HG03280 (cell line): Measurements from ENCODE around the gene FRMD5.
A peak's percentile ranks its signal among the peaks of the same experiment; 100 is the strongest.
"Not testable (repeated sequence)": the region's sequence is repeated elsewhere in the genome, so short reads cannot be mapped to it uniquely, and the experiment has no call there.

ENCODE experiments used
- ATAC-seq: cut with Tn5 transposase; IDR thresholded peaks from one replicate; pipeline ENCODE4 v1.9.1; 2021; ENCODE audit warnings: mild to moderate bottlenecking, moderate library complexity; ENCODE audit not compliant: unreplicated experiment

Gene FRMD5

DNA sequence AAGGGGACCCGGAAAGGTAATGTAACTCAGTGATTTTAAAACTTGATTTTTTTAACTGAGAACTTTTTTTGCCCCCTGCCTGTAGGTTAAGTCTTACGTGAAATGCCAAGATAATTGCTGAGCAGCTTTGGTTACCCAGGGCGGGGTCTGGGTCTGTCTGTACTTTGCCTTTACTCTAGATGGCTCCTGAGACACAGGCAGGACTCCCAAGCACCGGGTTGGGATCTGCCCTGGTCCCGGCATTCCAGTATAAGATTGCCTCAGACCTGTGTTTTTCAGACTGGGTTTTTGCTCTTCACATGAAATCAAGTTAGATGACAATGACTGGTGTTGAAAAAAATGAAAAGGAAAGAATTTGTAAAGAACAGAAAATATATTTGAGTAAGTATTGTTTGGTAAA, 328.0 kb downstream of the FRMD5 start:
- ATAC-seq = no peak

DNA sequence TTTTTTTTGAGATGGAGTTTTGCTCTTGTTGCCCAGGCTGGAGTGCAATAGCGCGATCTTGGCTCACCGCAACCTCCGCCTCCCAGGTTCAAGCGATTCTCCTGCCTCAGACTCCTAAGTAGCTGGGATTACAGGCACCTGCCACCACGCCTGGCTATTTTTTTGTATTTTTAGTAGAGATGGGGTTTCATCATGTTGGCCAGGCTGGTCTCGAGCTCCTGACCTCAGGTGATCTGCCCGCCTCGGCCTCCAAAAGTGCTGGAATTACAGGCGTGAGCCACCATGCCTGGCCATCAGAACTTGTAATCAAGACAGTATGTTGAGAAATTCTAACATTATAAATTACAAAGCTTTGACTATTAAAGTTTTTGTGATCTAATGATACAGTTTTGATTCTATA, 328.4 kb downstream of the FRMD5 start:
- not testable (repeated sequence) for ATAC-seq

DNA sequence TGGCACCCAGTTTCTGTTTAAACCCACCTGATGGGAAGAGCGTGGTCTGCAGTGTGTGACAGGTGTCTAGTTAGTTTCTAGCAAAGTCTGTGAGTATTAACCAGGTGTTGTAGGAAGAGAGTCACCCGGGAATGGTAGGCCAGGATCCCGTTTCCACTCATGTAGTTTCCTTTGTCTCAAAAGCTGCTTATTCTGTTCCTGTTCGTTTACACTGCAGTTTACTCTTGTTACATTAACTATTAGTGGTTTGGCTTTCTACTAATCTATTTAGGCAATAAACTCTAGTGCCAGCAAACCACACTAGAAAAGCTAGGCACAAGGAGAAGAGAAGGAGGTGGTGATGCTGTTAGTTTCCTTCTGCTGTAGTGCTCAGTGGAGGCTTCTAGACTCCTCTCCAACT, 335.5 kb downstream of the FRMD5 start:
- ATAC-seq = no peak

DNA sequence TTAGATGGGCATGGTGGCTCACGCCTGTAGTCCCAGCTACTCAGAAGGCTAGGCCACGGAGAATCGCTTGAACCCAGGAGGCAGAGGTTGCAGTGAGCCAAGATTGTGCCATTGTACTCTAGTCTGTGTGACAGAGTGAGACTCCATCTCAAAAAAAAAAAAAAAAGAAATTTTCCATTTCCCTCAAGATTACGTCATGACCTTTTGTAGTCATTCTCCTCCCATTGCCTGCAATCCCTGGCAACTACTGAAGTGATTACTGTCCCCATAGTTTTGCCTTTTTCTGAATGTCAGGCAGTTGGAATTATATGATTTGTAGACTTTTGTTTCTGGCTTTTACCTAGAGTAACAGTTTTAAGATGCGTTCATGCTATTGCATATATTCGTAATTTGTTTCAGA, 340.3 kb downstream of the FRMD5 start:
- no peak for ATAC-seq

DNA sequence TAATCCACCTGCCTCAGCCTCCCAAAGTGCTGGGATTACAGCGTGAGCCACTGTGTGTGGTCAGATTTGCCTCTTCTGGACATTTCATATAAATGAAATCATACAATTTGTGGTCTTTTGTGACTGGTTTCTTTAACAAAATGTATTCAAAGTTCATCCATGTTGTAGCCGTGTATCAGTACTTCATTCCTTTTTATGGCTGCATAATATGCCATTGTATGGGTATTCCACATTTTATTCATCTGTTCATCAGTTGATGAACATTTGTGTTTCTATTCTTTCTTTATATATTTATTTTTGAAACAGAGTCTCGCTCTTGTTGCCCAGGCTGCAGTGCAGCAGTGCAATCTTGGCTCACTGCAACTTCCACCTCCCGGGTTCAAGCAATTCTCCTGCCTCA, 342.5 kb downstream of the FRMD5 start:
- no peak for ATAC-seq

GRCh38 chr15:43851251-43851650, 343.8 kb downstream of the FRMD5 start:
- no peak for ATAC-seq

DNA sequence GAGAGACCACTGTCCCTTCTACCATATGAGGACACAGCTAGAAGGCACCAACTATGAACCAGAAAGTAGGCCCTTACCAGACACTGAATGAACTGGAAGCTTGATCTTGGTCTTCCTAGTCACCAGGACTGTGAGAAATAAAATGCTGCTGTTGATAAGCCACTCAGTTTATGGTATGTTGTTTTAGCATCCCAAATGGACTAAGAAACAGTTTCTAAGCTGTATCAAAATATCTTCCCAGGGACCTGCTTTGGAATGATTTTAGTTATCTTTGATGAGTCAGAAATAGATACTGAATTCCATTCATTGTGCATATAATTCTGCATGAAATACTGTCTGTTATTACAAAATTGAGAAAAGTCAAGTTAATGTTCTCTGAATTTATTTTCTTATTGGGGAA, 349.6 kb downstream of the FRMD5 start:
- ATAC-seq = no peak

DNA sequence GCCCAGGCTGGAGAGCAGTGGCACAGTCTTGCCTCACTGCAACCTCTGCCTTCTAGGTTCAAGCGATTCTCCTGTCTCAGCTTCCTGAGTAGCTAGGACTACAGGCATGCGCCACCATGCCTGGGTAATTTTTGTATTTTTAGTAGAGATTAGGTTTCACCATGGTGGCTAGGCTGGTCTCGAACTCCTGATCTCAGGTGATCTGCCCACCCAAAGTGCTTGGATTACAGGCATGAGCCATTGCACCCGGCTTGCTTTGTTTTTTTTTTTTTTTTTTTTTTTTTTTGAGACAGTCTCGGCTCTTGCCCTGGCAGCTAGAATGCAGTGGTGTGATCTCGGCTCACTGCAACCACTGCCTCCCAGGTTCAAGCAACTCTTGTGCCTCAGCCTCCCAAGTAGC, 362.6 kb downstream of the FRMD5 start:
- not testable (repeated sequence) for ATAC-seq

GRCh38 chr15:43831519-43832052, 363.5 kb downstream of the FRMD5 start:
- ATAC-seq = not testable (repeated sequence)

DNA sequence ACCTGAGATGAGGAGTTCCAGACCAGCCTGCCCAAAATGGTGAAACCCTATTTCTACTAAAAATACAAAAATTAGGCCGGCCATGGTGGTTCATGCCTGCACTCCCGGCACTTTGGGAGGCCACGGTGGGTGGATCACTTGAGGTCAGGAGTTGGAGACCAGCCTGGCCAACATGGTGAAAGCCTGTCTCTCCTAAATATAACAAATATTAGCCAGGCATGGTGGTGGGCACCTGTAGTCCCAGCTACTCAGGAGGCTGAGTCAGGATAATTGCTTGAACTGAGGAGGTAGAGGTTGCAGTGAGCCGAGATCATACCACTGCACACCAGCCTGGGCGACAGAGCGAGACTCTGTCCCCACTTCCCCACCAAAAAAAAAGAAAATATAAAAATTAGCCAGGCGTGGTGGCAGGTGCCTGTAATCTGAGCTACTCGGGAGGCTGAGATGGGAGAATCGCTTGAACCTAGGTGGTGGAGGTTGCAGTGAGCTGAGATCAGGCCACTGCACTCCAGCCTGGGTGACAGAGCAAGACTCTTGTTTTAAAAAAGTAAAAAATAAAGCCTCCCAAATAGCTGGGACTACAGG, 364.3 kb downstream of the FRMD5 start:
- ATAC-seq = not testable (repeated sequence)

- not testable (repeated sequence) for ATAC-seq
Observed at GRCh38 chr15:43829951-43830540, 365.0 kb downstream of the FRMD5 start.

- no peak for ATAC-seq
Observed at GRCh38 chr15:43828061-43828657, 366.9 kb downstream of the FRMD5 start.

DNA sequence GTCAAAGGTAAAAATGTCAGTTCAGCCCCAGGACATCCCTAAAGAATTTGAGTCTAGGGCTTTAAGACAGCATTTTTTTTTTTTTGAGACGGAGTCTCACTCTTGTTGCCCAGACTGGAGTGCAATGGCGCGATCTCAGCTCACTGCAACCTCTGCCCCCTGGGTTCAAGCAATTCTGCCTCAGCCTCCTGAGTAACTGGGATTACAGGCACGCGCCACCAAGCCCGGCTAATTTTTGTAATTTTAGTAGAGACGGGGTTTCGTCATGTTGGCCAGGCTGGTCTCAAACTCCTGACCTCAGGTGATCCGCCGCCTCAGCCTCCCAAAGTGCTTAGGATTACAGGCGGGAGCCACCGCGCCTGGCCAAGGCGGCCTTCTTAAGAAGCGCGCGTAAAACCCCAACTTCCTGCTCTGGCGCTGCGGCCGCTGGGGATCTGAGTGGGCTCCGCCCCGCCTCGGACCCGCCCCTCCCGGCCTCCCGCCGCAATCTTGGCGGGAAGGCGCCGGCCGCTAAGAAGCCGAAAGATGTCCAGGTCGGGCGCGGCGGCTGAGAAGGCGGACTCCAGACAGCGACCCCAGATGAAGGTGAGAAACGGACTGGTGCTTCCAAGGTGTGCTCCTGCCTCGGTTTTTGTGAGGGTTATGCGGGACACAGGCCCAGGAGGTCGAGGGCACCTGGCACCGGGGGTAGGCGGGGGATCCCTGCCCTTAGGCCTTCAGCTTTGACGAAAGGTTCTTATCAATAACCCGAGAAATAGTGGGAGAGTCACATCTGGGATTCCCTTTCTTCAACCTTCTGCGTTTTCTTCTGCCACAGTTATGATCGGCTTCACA, 368.3 kb downstream of the FRMD5 start, which contains the start of gene WDR76:
WDR76 (plus strand) TSS at position 495 of the 834 bp plus-strand sequence; CDS start at position 526, 31 bp downstream.
- peak; percentile 51 for ATAC-seq

GRCh38 chr15:43826029-43826507, 369.0 kb downstream of the FRMD5 start:
- ATAC-seq = no peak

- ATAC-seq = not testable (repeated sequence)
Observed at GRCh38 chr15:43825305-43825704, 369.8 kb downstream of the FRMD5 start.

DNA sequence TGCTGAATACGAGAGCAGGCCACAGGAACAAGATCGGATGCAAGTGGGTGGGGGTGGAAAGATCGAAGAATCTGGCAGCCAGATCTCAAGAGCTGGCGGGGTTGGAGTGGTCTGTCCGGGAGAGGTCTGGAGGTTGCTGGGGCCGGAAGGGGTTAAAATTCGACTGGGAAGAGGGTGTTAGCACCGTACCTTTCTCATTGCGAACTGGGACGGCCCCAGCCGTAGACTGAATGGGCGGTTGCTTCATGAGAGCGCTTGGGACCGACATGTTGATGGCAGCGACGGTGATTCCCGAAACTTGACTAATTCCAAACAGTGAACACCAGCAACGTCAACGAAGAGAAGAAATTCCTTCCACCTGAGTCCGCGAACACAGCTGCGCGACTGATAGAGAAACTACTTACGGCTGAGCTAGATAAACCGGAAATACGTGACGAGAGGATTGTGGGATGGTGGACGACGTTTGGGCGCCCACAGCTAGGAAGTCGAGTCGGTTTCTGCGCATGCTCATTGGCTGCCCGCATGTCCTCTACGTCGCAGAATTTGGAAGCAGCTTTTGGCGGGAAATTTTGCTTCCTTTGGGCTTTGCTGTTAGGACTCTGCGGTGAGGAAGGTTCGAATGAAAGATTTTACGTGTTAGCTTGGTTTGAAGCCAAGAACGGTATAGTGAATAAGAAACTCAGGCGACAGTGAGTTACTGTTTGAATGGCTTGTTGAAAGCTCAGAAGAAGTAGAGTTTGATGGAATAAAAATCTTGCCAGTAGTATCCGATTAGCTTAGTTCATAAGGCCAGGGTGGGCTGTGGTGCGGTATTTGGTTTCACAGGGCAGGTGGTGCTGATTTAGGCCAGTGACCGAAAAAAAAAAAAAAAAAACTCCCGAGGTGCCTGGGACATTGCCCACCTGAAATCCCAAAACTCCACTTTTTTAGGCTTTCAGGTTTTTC, 370.5 kb downstream of the FRMD5 start, which contains the start of gene MFAP1:
MFAP1 (minus strand) TSS at position 389 of the 945 bp plus-strand sequence; CDS start at position 268, 121 bp downstream.
- peak; percentile 72 for ATAC-seq

DNA sequence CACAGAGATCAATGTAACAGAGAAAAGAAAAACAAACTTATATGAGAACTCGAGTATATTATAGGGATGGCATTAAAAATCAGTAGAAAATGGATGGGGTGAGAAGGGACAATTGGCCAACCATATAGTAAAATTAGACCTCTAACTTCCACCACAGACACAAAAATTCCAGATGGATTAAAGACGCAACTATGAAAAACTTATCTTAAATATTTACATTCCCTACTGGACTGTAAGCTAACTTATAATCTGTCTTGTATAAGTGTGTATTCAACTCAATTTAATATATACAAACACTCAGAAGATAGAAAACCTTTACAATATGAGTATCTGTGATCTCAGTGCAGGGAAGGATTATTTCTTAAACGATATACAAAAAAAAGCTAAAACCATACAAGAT, 373.6 kb downstream of the FRMD5 start:
- no peak for ATAC-seq
